GM19239 (cell line): ENCODE results near the gene WWOX.

Experiments
- DNase-seq: peaks from one replicate; pipeline ENCODE4 v3.0.0; 2011; ENCODE audit warnings: low spot score; ENCODE audit not compliant: insufficient read length
- FAIRE-seq: peaks from 2 replicates; lab custom pipeline; 2011; peaks lifted over from hg19 to GRCh38; lab: Jason Lieb, UNC

Gene WWOX

DNA sequence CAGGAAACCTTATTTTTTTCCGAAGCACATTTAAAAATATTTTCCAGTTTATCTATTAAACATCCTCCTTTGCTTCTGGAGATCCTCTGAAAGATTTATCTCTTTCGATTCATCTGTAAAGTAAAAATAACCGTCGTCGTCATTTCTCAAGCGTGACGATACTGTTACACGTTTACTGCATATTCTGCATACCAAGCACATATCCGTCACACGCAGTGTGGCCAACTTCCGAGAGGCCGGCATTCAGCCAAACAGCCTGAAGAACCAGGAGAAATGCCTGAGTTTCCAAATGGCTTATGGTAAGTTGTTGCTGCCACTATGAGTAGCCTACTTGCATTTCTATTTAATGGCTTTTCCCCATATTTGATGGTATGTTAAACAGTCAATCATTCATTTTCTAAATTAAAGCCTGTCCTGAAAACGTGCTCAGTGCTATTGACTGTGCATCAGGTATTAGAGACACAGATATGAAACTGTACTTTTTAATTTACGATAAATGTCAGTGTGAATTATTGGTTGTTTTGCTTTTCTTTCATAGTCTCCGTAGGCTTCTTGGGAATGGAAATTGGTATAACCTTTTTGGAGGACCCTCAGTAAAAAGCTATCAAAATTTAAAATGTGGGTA, 275.7 kb downstream of the WWOX start:
- DNase-seq (no peak), FAIRE-seq (no peak)

DNA sequence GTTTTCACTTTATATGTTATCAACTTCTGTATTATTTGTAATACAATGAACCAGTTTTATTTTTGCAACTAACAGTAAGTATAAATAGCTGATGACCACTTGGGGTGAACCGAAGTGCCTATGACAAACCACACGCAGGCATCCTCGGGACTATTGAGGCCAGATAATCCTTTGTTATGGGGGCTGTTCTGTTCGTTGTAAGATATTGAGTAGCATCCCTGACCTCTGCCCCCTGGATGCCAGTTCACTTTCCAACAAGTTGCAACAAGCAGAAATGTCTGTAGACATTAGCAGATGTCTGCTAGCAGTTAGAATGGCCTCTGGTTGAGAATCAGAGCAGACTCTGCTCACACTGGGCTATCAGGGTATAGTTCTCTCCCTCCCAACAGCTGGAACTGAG, 277.0 kb downstream of the WWOX start:
- FAIRE-seq (no peak), DNase-seq (no peak)

DNA sequence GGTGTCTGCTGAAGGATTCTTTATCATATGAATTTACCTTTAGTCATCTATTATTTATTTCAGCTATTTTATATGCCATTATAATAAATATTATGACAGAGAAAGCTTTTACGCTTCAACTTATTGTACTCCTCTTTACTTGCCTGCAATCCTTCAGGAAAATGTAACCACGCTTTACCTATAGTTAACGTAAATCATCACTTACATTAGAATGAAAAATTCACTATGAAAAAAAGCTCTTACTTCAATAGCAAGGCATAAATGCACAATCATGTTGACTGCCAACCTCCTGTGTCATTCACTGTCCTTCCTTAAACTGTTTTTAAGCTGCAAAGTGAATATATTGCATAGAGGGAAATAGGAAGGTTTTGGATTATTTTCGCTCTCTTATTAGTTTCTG, 277.9 kb downstream of the WWOX start:
- DNase-seq = no peak
- FAIRE-seq = no peak

DNA sequence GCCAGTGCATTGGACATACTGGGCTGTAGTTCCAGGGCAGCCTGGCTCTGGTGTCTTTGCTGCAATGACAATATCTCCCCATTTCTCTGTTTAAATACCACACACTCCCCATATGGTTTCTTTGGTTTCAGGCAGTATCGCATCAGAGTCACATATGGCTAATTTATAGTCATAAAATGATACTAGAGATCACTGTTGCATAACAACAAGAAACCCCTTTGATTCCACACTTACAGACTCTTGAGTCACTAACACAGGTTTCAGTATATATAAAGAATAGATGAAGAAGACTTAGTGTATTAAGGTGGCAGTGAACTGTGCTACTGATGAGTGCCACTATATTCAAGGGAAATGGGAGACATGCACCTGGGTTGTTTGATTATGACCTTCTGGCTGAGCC, 281.6 kb downstream of the WWOX start:
- no peak for FAIRE-seq
- DNase-seq = no peak

DNA sequence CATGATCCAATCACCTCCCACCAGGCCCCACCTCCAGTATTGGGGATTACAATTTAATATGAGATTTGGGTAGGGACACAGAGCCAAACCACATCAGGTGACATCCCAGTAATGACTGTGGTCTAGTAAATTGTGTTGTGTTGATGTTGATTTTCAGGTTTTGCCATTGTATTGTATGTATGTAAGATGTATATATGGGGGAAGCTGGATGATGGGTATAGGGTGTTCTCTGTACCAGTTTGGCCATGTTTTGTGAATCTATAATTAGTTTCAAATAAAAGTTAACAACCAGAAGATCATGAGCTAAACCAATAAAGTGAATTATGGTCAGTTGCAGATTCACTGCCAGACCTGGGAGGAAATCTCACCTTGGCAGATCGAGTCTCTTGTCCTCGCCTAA, 283.7 kb downstream of the WWOX start:
- FAIRE-seq = no peak
- no peak for DNase-seq

DNA sequence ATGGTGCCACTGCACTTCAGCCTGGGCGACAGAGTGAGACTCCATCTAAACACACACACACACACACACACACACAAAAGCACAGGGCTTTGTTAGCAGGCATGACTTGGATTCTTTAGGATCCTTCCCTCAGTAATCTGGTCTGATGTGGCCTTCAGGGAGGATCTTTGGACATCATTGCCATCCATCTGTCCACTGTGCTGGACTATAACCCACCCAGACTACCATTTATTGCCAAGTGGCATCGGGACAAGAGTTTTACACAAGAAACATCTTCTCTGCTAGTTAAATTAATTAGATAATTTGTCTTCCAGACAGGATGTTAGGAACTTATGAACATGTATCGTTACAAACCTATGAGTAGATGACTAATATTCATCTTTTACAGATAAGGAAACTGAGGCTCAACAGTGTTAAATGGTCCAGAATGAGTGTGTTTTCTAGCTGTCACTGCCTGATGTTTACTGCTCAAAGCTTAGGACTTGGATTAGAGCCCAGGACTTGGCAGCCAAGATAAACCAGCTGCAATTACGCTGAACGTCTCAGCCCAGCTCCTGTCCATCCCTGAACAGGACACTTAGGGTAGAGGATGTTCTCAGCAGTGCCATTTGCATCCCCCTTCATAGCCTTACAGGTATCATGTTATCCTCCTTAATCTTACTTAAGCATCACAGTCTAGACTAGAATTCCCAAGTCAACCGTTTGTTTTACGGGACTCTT, 285.8 kb downstream of the WWOX start:
- FAIRE-seq (no peak), DNase-seq (no peak)

DNA sequence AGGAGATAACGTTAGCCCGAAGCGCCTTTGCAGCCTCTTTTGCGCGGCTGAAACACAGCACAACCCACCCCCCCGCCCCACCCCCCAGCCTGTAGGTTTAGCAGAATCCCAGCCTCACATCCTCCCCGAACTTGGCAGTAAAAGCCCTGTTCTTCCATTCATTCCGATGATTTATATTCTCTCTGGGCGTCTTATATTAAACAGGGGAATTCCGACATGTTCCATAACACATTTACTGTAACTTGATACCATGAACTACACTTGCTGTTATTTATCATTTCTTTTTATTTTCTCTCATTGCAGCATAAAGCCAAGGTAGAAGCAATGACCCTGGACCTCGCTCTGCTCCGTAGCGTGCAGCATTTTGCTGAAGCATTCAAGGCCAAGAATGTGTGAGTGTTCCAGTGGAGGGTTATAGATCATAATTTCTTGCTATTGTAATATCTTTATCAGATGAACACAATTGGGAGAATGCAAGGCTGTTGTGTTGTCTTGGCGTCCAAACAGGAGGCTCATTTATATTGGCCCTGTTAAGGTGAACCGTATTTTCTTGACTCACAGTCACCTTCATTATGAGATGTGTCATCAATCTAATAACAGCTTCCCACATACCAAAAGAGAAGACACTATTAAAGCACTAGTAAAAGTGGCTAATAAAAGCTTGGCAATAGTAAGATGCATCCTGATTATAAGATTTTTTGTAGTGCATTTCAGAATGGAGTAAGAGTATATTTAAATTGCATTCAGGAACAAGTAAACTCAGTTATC, 287.3 kb downstream of the WWOX start:
- DNase-seq (no peak), FAIRE-seq (no peak)

DNA sequence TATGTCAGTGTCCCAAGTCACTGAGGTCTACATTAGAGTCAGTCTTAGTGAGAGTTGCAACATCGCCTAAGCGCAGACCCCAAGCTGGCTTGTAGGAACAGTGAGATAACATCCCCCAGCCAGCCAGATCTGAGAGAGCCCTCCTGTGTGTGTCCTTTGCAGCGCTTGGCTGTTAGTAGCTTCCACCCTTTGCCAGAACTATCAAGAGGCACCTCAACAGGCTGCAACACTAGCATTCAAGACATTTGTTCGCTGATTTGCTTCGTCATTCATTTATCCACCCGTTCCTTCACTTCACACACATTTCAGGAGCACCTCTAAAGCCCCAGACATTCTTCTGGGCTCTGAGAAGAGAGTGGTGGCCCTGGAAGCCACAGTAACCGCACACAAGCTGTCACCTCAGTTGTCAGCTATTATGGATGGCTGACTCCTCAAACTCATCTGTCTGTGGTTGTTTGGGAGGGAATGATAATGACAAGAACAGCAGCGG, 289.6 kb downstream of the WWOX start:
- DNase-seq (no peak), FAIRE-seq (no peak)

DNA sequence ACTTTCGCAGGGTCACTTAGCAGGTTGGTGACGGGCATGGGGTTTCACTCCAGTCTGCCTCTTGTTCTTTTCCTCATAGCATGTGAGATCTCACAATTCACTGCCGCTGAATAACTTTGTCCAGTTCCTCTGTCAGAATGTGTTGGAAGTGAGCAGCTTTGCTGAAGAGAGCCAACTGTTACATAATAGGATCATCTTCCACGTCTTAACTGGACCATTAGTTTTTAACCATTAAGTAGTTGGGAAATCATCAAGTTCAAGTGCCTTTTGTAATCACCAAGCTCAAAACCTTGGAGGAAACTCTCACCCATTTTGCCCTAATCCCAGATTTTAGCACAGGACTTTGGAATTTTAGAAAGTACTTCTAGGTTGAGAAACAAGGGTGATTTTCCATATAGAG, 290.6 kb downstream of the WWOX start:
- no peak for DNase-seq
- FAIRE-seq = no peak

DNA sequence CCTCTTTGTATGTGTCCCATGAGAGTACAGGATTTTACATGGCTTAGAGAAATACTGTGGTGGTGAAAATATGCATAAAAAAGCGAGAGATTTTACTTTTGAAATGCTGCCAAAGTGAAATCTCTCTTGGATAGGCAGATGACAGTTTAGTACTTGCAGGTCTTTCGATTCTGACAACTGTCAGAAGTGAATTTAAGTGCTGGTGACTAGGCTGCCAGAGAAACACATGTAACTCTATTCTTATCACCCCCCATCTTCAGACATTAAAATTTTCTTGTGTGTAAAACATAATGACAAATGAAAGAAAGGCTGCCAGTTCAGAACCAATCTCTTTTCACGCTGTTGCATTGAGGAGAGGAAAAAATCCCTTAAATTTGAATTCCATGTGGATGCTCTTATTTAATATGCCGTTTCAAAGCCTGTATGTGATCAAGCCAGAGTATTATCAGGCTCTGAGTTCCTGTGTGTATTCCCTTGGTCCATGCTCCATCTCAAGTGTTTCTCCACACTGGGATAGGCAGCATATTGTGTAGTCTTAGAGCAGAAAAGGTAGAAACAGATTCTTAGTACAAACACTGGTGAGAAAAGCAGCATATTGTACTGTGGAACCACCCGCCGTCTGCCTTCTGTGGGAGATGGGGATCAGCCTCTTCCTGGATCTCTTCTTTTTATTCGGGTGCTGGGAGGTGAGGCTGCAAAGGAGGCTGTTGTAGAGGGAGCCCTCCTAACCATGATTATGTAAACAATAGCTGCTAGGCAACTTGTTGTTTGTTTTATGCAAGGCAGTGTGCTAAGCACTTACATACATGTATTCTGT, 291.3 kb downstream of the WWOX start:
- FAIRE-seq = no peak
- no peak for DNase-seq

DNA sequence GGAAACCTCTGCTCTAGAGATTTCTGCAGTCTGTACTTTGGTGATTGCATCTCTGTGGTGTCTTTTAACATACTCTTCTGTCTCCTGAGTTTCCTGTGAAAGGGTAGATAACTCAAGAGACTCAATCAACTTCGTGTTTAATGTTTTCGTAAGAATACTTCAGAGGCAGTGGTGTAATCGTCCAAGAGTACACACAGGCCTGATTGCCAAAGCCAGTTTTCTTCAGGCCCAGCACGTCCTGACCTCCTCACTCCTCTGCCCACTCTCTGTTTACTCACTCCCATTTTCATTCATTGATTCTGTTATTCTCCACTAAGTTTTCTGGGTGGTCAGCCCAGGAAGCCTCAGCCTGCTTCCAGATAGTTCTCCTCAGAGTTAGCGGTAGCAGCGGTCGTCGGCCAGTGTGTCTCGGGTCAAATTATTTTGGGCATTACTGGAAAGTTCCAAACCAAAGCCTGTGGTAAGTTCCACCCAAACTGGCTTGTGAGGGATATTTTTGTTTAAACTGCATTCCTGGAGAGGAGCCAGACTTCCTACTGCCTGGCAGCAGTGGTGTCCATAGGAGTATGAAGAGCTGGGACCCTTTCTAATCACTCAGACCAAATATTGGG, 293.2 kb downstream of the WWOX start:
- DNase-seq (no peak), FAIRE-seq (no peak)

DNA sequence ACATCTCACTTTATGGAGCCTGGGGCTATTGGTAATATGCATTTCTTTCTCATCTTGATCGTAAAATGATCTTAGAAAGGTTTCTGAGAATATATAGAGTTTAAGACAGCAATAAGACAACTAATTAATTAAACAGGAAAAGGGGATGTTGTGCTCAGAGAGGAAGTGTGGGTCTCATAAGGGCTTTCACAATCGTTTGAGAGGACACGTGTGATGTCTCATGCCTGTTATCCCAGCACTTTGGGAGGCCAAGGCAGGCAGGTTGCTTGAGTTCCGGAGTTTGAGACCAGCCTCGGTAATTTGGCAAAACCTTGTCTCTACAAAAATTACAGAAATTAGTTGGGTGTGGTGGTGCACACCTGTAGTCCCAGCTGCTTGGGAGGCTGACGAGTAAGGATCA, 295.6 kb downstream of the WWOX start:
- DNase-seq (no peak), FAIRE-seq (no peak)

DNA sequence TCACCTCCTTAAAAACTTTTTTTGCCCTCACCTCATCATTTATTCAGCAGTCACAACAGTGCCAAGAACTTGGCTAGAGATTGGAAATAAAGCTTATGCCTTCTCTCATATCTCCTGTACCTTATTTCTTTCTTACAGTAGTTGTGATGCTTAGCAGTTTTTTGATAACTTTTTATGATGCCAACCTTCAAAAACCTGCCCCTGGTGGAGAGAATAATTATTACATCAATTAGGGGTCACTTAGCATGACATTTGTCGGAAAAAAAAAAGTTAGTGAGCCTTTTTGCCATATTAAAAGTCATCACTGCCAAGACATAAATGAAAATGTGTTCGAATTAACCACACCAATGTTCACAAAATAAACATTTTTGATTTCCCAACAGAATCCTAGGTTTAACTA, 296.6 kb downstream of the WWOX start:
- FAIRE-seq (no peak), DNase-seq (no peak)

DNA sequence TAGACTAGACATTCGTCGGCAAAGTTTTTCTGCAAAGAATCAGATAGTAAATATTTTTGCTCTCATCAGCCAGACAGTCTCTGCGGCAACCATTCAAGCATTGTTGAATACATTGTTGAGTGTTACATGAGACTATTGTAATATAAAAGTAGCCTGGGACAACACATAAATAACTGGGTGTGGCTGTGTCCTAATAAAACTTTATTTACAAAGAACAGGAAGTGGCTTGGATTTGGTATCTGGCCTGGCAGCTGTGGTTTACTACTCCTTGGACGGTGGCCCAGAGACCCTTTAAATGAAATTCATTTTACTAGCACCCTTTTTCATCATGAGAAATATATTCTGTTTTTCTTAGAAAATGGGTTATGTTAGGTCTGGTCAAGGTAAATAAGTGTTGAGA, 297.2 kb downstream of the WWOX start:
- FAIRE-seq = no peak
- no peak for DNase-seq

DNA sequence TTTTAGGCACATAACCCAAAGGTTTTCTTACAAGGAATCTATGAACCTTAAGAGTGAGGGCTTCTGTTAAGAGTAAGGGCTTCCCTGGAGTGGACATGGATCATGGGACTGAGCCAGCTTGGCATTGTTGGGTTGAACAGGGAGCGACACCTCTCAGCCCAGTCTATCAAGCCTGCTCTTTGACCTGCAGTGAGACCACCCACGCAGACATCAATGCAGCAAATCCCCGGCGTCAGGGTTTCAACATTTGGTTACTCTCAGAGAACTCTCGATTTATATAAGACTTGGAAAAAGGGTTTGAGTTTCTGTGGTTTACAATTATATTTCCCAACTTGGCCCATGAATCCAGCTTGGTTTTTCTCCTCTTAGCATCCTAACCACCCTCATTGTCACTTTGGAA, 299.9 kb downstream of the WWOX start:
- FAIRE-seq = no peak
- DNase-seq = no peak

DNA sequence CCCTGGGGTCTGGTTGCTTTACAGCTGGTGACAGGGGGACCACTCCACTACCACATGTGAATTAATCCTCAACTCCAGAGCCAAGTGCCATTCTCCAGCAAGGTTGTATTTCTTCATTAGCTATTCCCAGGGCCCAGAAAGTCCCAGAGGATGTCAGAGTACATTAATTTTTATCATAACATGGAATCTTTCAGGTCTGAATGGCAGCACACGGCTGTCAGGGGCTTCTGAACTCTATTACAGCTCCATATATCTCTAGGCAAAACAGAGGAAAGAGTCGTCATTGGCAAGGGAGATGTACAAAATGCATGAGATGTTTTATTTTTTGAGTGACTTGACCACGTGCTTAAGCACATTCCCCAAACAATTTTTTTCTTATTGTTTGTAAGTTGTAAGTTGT, 303.4 kb downstream of the WWOX start:
- DNase-seq = no peak
- FAIRE-seq = no peak

DNA sequence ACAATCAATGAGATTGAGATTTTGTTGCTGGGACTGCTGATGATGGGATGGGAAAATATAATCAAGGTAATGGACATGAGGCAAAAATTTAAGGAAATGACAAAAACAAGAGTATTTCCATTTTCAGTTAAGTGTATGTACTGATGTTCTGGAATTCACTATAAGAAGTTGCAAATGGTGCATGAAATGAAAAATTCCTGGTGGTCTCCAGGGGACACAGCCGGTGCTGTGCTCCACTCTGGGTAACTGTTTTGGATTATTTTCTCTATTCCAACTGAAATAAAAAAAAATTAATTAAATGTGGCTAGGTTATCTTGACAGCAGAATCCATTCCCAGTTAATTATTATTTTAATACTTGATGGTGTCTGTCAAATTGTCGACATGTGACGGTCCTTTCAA, 305.6 kb downstream of the WWOX start:
- DNase-seq (no peak), FAIRE-seq (no peak)

DNA sequence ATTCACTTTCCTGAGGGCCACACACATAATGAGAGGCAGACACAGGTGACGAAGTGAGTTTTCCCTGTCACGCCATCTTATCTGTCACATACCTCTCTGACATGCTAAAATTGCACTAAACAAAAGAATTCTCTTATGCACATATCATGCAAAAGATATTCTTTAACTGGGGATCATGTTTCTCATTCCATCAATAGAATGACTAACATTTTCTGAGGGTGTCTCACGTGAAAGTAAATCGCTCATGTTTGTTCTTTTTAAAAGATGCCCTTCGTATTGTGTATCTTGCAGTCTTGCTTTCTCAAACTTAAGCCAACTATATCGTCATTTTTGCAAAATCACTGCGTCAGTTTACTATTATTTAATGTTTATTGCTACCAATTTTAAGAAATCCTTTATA, 306.4 kb downstream of the WWOX start:
- FAIRE-seq (no peak), DNase-seq (no peak)

DNA sequence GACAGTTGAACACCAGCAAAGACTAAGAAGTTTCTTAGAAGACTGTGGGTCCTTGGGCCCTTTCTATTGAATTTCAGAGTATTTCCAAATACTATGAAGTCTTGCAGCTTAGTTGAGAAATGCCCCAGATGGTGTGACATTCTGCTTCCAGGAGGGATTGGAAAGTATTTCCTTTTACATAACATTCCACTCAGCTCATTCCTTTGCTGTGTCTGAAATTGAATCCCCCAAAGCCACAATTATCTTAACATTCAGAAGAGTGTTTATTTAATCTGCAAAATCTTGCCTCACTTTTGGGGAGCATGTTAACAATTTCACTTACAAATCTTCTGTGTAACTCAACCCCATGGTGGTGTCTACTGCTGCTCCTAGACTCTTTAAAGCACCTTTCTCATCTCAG, 307.7 kb downstream of the WWOX start:
- no peak for FAIRE-seq

DNA sequence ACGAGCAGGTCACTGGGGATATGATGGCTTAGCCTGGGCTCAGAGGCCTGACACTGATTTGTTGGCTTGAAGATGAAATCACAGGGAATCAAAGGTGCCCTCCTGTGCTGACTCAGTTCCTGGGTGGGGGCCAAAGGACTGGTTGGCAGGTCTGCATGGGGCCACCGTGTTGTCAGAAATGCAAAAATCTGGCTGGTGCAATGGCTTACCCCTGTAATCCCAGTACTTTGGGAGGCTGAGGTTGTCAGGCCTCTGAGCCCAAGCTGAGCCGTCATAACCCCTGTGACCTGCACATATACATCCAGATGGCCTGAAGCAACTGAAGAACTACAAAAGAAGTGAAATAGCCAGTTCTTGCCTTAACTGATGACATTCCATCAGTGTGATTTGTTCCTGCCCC, 314.2 kb downstream of the WWOX start:
- DNase-seq = no peak
- FAIRE-seq = no peak

More for the DNA sequence above, 307.7 kb downstream of the WWOX start:
- DNase-seq = no peak
